HepG2 (cell line): ENCODE measurements around the gene SAE1. TPM values are rescaled to one million over a fixed set of nuclear protein-coding genes. Genes with fewer than 3 reads are reported as not detected.

Experiments used
- DNMT1 ChIP-seq: sonication (generic); formaldehyde crosslinking; IDR thresholded peaks from 2 replicates; pipeline ENCODE4 v1.5.1; 2020; ENCODE audit warnings: mild to moderate bottlenecking, missing genetic modification reagents
- FOXK2 ChIP-seq: fragments of 450-650 bp; IDR thresholded peaks from 2 replicates; pipeline ENCODE4 v1.6.1; 2016
- PPARG ChIP-seq: conservative IDR thresholded peaks from 2 replicates; pipeline ENCODE4 v1.6.1; 2016; ENCODE audit warnings: missing biosample characterization, missing genetic modification reagents
- SOX5 ChIP-seq: IDR thresholded peaks from 2 replicates; pipeline ENCODE4 v1.6.1; 2016; ENCODE audit warnings: borderline replicate concordance
- SP5 ChIP-seq: IDR thresholded peaks from 2 replicates; pipeline ENCODE4 v1.6.1; 2016; ENCODE audit warnings: low read depth, borderline replicate concordance
- TBL1XR1 ChIP-seq: fragments of 150-350 bp; IDR thresholded peaks from 2 replicates; pipeline ENCODE4 v1.6.1; 2014; ENCODE audit warnings: borderline replicate concordance, low read length; ENCODE audit not compliant: partially characterized antibody
- TP53 ChIP-seq: sonication (generic); formaldehyde crosslinking; conservative IDR thresholded peaks from 2 replicates; pipeline ENCODE4 v1.4.0; 2020; ENCODE audit warnings: missing genetic modification reagents
- ZNF10 ChIP-seq: sonication (generic); formaldehyde crosslinking; IDR thresholded peaks from 2 replicates; pipeline ENCODE4 v1.4.0; 2020; ENCODE audit warnings: mild to moderate bottlenecking, low read depth, missing genetic modification reagents, borderline replicate concordance
- ZNF563 ChIP-seq: sonication (generic); formaldehyde crosslinking; IDR thresholded peaks from 2 replicates; pipeline ENCODE4 v1.8.0; 2022; ENCODE audit warnings: mild to moderate bottlenecking, moderate library complexity, missing genetic modification reagents
- ZNF572 ChIP-seq: sonication (generic); formaldehyde crosslinking; IDR thresholded peaks from 2 replicates; pipeline ENCODE4 v1.5.1; 2020; ENCODE audit warnings: mild to moderate bottlenecking, missing genetic modification reagents
- ZNF878 ChIP-seq: sonication (generic); formaldehyde crosslinking; IDR thresholded peaks from 2 replicates; pipeline ENCODE4 v1.8.1; 2023; ENCODE audit warnings: mild to moderate bottlenecking, missing genetic modification reagents, moderate library complexity
- polyA plus RNA-seq, 8 experiments: library from polyadenylated mRNA; depleted of rRNA in 3 of 8; stranded (reverse) in 7 of 8; unstranded in 1 of 8; fragments of >200 nt; fragmentation: Illumina TruSeq in 4 of 8; extraction: Trizol in 4 of 8; gene quantifications; 2 replicates each; pipeline versions ENCODE4 v1.2.1 to v1.2.3, GENCODE V29; 2011 to 2016; ENCODE audit warnings: low read depth in 4 of 8, missing spikeins in 1 of 8, mixed read lengths in 1 of 8; ENCODE audit not compliant: insufficient read depth in 1 of 8
- total RNA-seq, 5 experiments: library from RNA; depleted of rRNA; stranded (reverse); fragments of >200 nt; fragmentation: Illumina TruSeq; extraction: Trizol; gene quantifications; 2 replicates each; pipeline ENCODE4 v1.2.3, GENCODE V29; 2016; ENCODE audit warnings: low read depth in 1 of 5
- TF ChIP-seq, protein P1 (sequence below): sonication (generic); formaldehyde crosslinking; IDR thresholded peaks from 2 replicates; pipeline ENCODE4 v1.5.0; 2020; ENCODE audit warnings: mild to moderate bottlenecking, missing genetic modification reagents
- TF ChIP-seq, protein P2 (sequence below): sonication (generic); formaldehyde crosslinking; IDR thresholded peaks from 2 replicates; pipeline ENCODE4 v1.5.1; 2020; ENCODE audit warnings: mild to moderate bottlenecking, missing genetic modification reagents, moderate library complexity
- TF ChIP-seq, protein P3 (sequence below): sonication (generic); formaldehyde crosslinking; IDR thresholded peaks from 2 replicates; pipeline ENCODE4 v1.8.1; 2023; ENCODE audit warnings: mild to moderate bottlenecking, missing genetic modification reagents, borderline replicate concordance
- TF ChIP-seq, protein P4 (sequence below): sonication (generic); formaldehyde crosslinking; IDR thresholded peaks from 2 replicates; pipeline ENCODE4 v1.5.0; 2020; ENCODE audit warnings: missing genetic modification reagents
- TF ChIP-seq, protein P5 (sequence below): IDR thresholded peaks from 2 replicates; pipeline ENCODE4 v1.6.1; 2012; ENCODE audit warnings: inconsistent platforms
- TF ChIP-seq, protein P6 (sequence below): IDR thresholded peaks from 2 replicates; pipeline ENCODE4 v1.6.1; 2012; ENCODE audit warnings: low read length, improper control_type of control experiment

SAE1 gene
- total and polyA plus RNA-seq, 2 of the 13 experiments (the other 11 are each of a cell fraction or from before 2014, with no cell fraction given), result 87.6 to 197 TPM

DNA sequence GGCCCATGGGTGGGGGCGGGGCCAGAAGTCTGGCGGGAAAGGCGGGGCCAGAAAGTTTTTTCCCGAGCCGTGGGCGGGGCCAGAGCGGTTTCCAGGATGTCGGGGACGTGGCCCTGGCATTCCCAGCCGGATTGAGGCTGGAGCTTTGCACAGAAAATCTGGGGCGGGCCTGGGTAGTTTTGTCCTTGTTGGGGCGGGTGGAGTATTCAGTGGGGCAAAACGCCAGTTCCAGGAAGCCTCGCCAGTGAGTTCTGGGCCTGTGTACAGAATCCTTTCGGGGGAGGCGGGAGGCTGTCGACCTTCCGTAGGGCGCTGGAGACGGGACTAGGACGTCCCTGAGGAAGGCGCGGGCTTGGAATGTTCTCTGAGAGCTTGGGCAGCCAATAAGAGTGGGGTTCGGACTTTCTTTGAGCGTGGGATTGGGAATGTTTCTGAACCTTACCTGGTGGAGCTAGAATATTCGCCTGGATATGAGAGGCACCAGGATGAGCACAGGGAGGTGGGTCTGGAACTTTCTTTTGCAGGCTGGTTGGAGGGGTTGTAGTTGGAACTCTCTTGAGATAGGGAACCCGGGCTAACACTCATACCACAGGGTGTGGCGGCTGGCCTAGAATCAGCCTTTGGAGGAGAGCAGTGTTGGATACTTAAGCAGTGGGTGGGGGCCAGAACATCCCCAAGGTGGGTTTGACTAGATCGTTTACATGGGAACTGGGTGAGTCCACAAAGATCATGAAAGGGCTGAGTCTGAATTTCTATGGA lies 127.0 kb downstream of the SAE1 start (continued):
- TF ChIP-seq, protein P1, sequence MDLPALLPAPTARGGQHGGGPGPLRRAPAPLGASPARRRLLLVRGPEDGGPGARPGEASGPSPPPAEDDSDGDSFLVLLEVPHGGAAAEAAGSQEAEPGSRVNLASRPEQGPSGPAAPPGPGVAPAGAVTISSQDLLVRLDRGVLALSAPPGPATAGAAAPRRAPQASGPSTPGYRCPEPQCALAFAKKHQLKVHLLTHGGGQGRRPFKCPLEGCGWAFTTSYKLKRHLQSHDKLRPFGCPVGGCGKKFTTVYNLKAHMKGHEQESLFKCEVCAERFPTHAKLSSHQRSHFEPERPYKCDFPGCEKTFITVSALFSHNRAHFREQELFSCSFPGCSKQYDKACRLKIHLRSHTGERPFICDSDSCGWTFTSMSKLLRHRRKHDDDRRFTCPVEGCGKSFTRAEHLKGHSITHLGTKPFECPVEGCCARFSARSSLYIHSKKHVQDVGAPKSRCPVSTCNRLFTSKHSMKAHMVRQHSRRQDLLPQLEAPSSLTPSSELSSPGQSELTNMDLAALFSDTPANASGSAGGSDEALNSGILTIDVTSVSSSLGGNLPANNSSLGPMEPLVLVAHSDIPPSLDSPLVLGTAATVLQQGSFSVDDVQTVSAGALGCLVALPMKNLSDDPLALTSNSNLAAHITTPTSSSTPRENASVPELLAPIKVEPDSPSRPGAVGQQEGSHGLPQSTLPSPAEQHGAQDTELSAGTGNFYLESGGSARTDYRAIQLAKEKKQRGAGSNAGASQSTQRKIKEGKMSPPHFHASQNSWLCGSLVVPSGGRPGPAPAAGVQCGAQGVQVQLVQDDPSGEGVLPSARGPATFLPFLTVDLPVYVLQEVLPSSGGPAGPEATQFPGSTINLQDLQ (CRISPR knock-in tag), result no peak
- TF ChIP-seq, protein P2, sequence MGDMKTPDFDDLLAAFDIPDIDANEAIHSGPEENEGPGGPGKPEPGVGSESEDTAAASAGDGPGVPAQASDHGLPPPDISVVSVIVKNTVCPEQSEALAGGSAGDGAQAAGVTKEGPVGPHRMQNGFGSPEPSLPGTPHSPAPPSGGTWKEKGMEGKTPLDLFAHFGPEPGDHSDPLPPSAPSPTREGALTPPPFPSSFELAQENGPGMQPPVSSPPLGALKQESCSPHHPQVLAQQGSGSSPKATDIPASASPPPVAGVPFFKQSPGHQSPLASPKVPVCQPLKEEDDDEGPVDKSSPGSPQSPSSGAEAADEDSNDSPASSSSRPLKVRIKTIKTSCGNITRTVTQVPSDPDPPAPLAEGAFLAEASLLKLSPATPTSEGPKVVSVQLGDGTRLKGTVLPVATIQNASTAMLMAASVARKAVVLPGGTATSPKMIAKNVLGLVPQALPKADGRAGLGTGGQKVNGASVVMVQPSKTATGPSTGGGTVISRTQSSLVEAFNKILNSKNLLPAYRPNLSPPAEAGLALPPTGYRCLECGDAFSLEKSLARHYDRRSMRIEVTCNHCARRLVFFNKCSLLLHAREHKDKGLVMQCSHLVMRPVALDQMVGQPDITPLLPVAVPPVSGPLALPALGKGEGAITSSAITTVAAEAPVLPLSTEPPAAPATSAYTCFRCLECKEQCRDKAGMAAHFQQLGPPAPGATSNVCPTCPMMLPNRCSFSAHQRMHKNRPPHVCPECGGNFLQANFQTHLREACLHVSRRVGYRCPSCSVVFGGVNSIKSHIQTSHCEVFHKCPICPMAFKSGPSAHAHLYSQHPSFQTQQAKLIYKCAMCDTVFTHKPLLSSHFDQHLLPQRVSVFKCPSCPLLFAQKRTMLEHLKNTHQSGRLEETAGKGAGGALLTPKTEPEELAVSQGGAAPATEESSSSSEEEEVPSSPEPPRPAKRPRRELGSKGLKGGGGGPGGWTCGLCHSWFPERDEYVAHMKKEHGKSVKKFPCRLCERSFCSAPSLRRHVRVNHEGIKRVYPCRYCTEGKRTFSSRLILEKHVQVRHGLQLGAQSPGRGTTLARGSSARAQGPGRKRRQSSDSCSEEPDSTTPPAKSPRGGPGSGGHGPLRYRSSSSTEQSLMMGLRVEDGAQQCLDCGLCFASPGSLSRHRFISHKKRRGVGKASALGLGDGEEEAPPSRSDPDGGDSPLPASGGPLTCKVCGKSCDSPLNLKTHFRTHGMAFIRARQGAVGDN (CRISPR knock-in tag), result peak; percentile 68
- 0 out of 2 replicates have a peak, but pooled peaks have one; percentile 43 for TF ChIP-seq DNMT1 (CRISPR knock-in tag)
- TF ChIP-seq TBL1XR1, result no peak
- no peak for TF ChIP-seq FOXK2
- TF ChIP-seq, protein P3, sequence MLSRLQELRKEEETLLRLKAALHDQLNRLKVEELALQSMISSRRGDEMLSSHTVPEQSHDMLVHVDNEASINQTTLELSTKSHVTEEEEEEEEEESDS (CRISPR knock-in tag), result no peak
- TF ChIP-seq, protein P4, sequence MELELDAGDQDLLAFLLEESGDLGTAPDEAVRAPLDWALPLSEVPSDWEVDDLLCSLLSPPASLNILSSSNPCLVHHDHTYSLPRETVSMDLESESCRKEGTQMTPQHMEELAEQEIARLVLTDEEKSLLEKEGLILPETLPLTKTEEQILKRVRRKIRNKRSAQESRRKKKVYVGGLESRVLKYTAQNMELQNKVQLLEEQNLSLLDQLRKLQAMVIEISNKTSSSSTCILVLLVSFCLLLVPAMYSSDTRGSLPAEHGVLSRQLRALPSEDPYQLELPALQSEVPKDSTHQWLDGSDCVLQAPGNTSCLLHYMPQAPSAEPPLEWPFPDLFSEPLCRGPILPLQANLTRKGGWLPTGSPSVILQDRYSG (CRISPR knock-in tag), result 0 out of 2 replicates have a peak, but pooled peaks have one; percentile 40
- TF ChIP-seq ZNF572 (CRISPR knock-in tag), result no peak
- TF ChIP-seq SP5 (CRISPR knock-in tag), result peak; percentile 24; the same call in 1 of the 2 replicates
- TF ChIP-seq, protein P5, sequence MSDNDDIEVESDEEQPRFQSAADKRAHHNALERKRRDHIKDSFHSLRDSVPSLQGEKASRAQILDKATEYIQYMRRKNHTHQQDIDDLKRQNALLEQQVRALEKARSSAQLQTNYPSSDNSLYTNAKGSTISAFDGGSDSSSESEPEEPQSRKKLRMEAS, result peak; percentile 57
- no peak for TF ChIP-seq SOX5 (CRISPR knock-in tag)
- TF ChIP-seq PPARG (CRISPR knock-in tag), result no peak
- TF ChIP-seq ZNF563 (CRISPR knock-in tag), result no peak
- TF ChIP-seq ZNF10 (CRISPR knock-in tag), result 0 out of 2 replicates have a peak, but pooled peaks have one; percentile 28
- no peak for TF ChIP-seq ZNF878
- TF ChIP-seq, protein P6, sequence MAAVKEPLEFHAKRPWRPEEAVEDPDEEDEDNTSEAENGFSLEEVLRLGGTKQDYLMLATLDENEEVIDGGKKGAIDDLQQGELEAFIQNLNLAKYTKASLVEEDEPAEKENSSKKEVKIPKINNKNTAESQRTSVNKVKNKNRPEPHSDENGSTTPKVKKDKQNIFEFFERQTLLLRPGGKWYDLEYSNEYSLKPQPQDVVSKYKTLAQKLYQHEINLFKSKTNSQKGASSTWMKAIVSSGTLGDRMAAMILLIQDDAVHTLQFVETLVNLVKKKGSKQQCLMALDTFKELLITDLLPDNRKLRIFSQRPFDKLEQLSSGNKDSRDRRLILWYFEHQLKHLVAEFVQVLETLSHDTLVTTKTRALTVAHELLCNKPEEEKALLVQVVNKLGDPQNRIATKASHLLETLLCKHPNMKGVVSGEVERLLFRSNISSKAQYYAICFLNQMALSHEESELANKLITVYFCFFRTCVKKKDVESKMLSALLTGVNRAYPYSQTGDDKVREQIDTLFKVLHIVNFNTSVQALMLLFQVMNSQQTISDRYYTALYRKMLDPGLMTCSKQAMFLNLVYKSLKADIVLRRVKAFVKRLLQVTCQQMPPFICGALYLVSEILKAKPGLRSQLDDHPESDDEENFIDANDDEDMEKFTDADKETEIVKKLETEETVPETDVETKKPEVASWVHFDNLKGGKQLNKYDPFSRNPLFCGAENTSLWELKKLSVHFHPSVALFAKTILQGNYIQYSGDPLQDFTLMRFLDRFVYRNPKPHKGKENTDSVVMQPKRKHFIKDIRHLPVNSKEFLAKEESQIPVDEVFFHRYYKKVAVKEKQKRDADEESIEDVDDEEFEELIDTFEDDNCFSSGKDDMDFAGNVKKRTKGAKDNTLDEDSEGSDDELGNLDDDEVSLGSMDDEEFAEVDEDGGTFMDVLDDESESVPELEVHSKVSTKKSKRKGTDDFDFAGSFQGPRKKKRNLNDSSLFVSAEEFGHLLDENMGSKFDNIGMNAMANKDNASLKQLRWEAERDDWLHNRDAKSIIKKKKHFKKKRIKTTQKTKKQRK, result no peak
- 0 out of 2 replicates have a peak, but pooled peaks have one; percentile 39 for TF ChIP-seq TP53
